Measurements from ENCODE around the gene SLC35G4.
"Not testable (repeated sequence)": the region's sequence is repeated elsewhere in the genome, so short reads cannot be mapped to it uniquely, and the experiment has no call there.

The SLC35G4 gene

DNA sequence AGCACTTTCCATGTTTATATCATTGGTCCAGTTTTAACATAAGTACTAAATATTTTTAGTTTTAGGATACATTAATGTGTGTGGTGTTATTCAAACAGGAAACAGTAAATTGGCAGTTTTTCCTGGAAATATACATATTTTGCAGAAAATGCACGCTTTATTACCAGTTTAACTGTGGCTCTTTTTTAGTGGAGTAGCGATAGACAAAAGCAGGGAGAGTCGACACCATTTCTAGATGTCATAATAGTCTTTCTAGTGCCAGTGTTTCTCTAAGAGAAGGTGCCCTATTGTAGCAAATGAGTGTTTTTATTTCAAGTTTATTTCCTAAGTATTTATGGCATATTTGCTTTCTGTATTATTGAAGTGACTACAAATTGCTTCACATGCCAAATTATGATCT lies 9.1 kb upstream of the SLC35G4 start:
- DNase-seq (ENCODE audit: low spot score) (no peak), ATAC-seq (ENCODE audit: low read depth) (no peak)
- Histone ChIP-seq H3K27ac (ENCODE audit: poor library complexity, severe bottlenecking) (no peak overlapping the region), H3K4me3 (ENCODE audit: severe bottlenecking) (no peak overlapping the region), H3K27me3 (ENCODE audit: insufficient read depth, poor library complexity, severe bottlenecking) (peaks cover 7% of the 10 kb centered on the region), H3K9me3 (ENCODE audit: severe bottlenecking) (no peaks in the 10 kb centered on the region), H3K4me1 (ENCODE audit: insufficient read depth, poor library complexity, severe bottlenecking) (no peaks in the 10 kb centered on the region), H3K36me3 (ENCODE audit: low read depth) (no peaks in the 10 kb centered on the region)
- TF ChIP-seq, protein P1, sequence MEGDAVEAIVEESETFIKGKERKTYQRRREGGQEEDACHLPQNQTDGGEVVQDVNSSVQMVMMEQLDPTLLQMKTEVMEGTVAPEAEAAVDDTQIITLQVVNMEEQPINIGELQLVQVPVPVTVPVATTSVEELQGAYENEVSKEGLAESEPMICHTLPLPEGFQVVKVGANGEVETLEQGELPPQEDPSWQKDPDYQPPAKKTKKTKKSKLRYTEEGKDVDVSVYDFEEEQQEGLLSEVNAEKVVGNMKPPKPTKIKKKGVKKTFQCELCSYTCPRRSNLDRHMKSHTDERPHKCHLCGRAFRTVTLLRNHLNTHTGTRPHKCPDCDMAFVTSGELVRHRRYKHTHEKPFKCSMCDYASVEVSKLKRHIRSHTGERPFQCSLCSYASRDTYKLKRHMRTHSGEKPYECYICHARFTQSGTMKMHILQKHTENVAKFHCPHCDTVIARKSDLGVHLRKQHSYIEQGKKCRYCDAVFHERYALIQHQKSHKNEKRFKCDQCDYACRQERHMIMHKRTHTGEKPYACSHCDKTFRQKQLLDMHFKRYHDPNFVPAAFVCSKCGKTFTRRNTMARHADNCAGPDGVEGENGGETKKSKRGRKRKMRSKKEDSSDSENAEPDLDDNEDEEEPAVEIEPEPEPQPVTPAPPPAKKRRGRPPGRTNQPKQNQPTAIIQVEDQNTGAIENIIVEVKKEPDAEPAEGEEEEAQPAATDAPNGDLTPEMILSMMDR (IDR thresholded peaks at IDR 0.05; ENCODE audit: poor library complexity, severe bottlenecking) = no peak

DNA sequence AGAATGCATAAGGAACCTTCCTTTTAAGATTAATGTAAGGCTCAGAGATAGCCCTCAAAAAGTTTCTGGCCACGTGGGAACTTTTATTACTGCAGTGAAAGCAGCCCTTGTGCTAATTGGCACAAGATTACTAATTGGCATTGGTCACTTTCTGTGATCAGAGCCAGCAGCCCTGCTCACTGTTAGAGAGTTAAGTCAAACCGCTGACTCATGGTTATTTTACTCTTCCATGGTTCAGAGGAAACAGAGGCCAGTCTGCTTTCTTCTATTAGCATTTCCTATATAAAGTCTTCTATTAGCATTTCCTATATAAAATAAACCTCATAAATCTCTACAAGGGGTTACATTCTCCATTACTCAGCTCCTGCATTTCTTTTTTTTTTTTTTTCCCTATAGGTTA lies 1.5 kb upstream of the SLC35G4 start:
- no peak for DNase-seq (ENCODE audit: low spot score)
- Histone ChIP-seq H3K27me3 (ENCODE audit: insufficient read depth, poor library complexity, severe bottlenecking) (peaks cover 7% of the 10 kb centered on the region), H3K36me3 (ENCODE audit: low read depth) (no peaks in the 10 kb centered on the region), H3K27ac (ENCODE audit: poor library complexity, severe bottlenecking) (no peak overlapping the region), H3K9me3 (ENCODE audit: severe bottlenecking) (no peaks in the 10 kb centered on the region), H3K4me1 (ENCODE audit: insufficient read depth, poor library complexity, severe bottlenecking) (no peaks in the 10 kb centered on the region), H3K4me3 (ENCODE audit: severe bottlenecking) (no peak overlapping the region)
- TF ChIP-seq, protein P1 (IDR thresholded peaks at IDR 0.05; ENCODE audit: poor library complexity, severe bottlenecking) = no peak
- 0 out of 3 replicates have a peak, but pooled peaks have one; percentile 35 for ATAC-seq (ENCODE audit: low read depth)

DNA sequence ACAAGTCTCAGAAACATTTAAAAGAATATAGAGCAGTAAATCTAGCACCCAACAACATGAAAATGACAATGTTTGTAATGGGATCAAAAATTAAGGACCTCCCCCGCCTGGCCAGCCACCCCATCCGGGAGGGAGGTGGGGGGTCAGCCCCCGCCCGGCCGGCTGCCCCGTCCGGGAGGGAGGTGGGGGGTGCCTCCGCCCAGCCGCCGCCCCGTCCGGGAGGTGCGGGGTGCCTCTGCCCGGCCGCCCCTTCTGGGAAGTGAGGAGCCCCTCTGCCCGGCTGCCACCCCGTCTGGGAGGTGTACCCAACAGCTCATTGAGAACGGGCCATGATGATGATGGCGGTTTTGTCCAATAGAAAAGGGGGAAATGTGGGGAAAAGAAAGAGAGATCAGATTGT lies 778 bp upstream of the SLC35G4 start:
- not testable (repeated sequence) for ATAC-seq (ENCODE audit: low read depth); H3K4me1 ChIP-seq (ENCODE audit: insufficient read depth, poor library complexity, severe bottlenecking); H3K27me3 ChIP-seq (ENCODE audit: insufficient read depth, poor library complexity, severe bottlenecking); DNase-seq (ENCODE audit: low spot score); H3K27ac ChIP-seq (ENCODE audit: poor library complexity, severe bottlenecking); H3K9me3 ChIP-seq (ENCODE audit: severe bottlenecking); H3K4me3 ChIP-seq (ENCODE audit: severe bottlenecking); H3K36me3 ChIP-seq (ENCODE audit: low read depth)

DNA sequence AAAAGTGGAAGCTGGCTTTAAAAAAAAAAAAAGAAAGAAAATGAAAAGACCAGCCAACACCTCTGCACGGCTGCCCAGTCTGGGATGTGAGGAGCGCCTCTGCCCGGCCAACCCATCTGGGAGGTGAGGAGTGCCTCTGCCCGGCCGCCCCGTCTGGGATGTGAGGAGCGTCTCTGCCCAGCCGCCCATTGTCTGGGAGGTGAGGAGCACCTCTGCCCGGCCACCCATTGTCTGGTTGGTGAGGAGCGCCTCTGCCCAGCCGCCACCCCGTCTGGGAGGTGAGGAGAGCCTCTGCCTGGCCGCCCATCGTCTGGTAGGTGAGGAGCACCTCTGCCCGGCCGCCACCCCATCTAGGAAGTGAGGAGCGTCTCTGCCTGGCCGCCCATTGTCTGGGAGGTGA lies 3.7 kb downstream of the SLC35G4 start:
- not testable (repeated sequence) for ATAC-seq (ENCODE audit: low read depth); H3K9me3 ChIP-seq (ENCODE audit: severe bottlenecking); H3K27me3 ChIP-seq (ENCODE audit: insufficient read depth, poor library complexity, severe bottlenecking); H3K4me3 ChIP-seq (ENCODE audit: severe bottlenecking); H3K4me1 ChIP-seq (ENCODE audit: insufficient read depth, poor library complexity, severe bottlenecking); DNase-seq (ENCODE audit: low spot score); H3K36me3 ChIP-seq (ENCODE audit: low read depth); H3K27ac ChIP-seq (ENCODE audit: poor library complexity, severe bottlenecking)

DNA sequence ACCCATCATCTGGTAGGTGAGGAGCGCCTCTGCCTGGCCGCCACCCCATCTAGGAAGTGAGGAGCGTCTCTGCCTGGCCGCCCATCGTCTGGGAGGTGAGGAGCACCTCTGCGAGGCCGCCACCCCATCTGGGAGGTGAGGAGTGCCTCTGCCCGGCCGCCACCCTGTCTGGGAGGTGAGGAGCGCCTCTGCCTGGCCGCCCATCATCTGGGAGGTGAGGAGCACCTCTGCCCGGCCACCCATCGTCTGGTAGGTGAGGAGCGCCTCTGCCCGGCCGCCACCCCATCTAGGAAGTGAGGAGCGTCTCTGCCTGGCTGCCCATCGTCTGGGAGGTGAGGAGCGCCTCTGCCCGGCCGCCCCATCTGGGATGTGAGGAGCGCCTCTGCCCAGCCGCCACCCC lies 4.2 kb downstream of the SLC35G4 start:
- not testable (repeated sequence) for ATAC-seq (ENCODE audit: low read depth); H3K36me3 ChIP-seq (ENCODE audit: low read depth); H3K27me3 ChIP-seq (ENCODE audit: insufficient read depth, poor library complexity, severe bottlenecking); H3K4me1 ChIP-seq (ENCODE audit: insufficient read depth, poor library complexity, severe bottlenecking); H3K4me3 ChIP-seq (ENCODE audit: severe bottlenecking); DNase-seq (ENCODE audit: low spot score); H3K9me3 ChIP-seq (ENCODE audit: severe bottlenecking); H3K27ac ChIP-seq (ENCODE audit: poor library complexity, severe bottlenecking)

DNA sequence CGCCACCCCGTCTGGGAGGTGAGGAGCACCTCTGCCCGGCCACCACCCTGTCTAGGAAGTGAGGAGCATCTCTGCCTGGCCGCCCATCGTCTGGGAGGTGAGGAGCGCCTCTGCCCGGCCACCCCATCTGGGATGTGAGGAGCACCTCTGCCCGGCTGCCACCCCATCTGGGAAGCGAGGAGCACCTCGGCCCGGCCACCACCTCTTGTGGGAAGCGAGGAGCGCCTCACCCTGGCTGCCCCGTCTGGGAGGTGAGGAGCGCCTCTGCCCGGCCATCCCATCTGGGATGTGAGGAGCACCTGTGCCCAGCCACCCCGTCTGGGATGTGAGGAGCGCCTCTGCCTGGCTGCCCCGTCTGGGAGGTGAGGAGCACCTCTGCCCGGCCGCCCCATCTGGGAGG lies 4.6 kb downstream of the SLC35G4 start:
- not testable (repeated sequence) for H3K27me3 ChIP-seq (ENCODE audit: insufficient read depth, poor library complexity, severe bottlenecking); H3K27ac ChIP-seq (ENCODE audit: poor library complexity, severe bottlenecking); H3K36me3 ChIP-seq (ENCODE audit: low read depth); H3K4me3 ChIP-seq (ENCODE audit: severe bottlenecking); ATAC-seq (ENCODE audit: low read depth); H3K4me1 ChIP-seq (ENCODE audit: insufficient read depth, poor library complexity, severe bottlenecking); DNase-seq (ENCODE audit: low spot score); H3K9me3 ChIP-seq (ENCODE audit: severe bottlenecking)

DNA sequence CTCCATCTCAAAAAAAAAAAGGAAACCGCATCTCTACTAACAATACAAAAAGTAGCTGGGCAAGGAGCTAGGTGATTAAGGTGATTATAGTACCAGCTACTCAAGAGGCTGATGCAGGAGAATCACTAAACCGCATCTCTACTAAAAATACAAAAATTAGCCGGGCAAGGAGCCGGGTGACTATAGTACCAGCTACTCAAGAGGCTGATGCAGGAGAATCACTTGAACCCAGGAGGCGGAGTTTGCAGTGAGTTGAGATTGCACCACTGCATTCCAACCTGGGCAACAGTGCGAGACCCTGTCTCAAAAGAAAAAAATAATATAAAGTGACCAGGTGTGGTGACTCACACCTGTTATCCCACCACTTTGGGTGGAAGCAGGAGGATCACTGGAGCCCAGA lies 5.6 kb downstream of the SLC35G4 start:
- not testable (repeated sequence) for H3K4me3 ChIP-seq (ENCODE audit: severe bottlenecking); H3K9me3 ChIP-seq (ENCODE audit: severe bottlenecking); DNase-seq (ENCODE audit: low spot score); H3K27ac ChIP-seq (ENCODE audit: poor library complexity, severe bottlenecking); H3K36me3 ChIP-seq (ENCODE audit: low read depth); ATAC-seq (ENCODE audit: low read depth); H3K4me1 ChIP-seq (ENCODE audit: insufficient read depth, poor library complexity, severe bottlenecking); H3K27me3 ChIP-seq (ENCODE audit: insufficient read depth, poor library complexity, severe bottlenecking)

DNA sequence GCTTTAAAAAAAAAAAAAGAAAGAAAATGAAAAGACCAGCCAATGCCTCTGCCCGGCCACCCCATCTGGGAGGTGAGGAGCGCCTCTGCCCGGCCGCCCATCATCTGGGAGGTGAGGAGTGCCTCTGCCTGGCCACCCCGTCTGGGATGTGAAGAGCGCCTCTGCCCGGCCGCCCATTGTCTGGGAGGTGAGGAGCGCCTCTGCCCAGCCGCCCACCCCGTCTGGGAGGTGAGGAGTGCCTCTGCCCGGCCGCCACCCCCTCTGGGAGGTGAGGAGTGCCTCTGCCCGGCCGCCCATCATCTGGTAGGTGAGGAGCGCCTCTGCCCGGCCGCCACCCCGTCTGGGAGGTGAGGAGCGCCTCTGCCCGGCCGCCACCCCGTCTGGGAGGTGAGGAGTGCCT lies 37.9 kb downstream of the SLC35G4 start:
- H3K27me3 ChIP-seq (ENCODE audit: insufficient read depth, poor library complexity, severe bottlenecking); DNase-seq (ENCODE audit: low spot score); ATAC-seq (ENCODE audit: low read depth): not testable (repeated sequence)

DNA sequence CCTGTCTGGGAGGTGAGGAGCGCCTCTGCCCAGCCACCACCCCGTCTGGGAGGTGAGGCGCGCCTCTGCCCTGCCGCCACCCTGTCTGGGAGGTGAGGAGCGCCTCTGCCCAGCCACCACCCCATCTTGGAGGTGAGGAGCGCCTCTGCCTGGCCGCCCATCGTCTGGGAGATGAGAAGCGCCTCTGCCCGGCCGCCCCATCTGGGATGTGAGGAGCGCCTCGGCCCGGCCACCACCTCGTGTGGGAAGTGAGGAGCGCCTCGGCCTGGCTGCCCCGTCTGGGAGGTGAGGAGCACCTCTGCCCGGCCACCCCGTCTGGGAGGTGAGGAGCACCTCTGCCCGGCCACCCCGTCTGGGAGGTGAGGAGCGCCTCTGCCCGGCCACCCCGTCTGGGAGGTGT lies 38.4 kb downstream of the SLC35G4 start:
- H3K4me3 ChIP-seq (ENCODE audit: severe bottlenecking); H3K27ac ChIP-seq (ENCODE audit: poor library complexity, severe bottlenecking); H3K9me3 ChIP-seq (ENCODE audit: severe bottlenecking); H3K36me3 ChIP-seq (ENCODE audit: low read depth); ATAC-seq (ENCODE audit: low read depth); H3K27me3 ChIP-seq (ENCODE audit: insufficient read depth, poor library complexity, severe bottlenecking); H3K4me1 ChIP-seq (ENCODE audit: insufficient read depth, poor library complexity, severe bottlenecking); DNase-seq (ENCODE audit: low spot score): not testable (repeated sequence)

More for the DNA sequence above, 37.9 kb downstream of the SLC35G4 start:
- H3K36me3 ChIP-seq (ENCODE audit: low read depth); H3K4me1 ChIP-seq (ENCODE audit: insufficient read depth, poor library complexity, severe bottlenecking); H3K27ac ChIP-seq (ENCODE audit: poor library complexity, severe bottlenecking); H3K9me3 ChIP-seq (ENCODE audit: severe bottlenecking); H3K4me3 ChIP-seq (ENCODE audit: severe bottlenecking): not testable (repeated sequence)

All from RWPE2 (cell line).